ENCODE measurements around the gene SPRED2.

SPRED2 gene

GRCh38 chr2:65378290-65378689 lies 54.1 kb downstream of the SPRED2 start:
- TF ChIP-seq TAF1 (IDR thresholded peaks at IDR 0.05; ENCODE audit: borderline replicate concordance, insufficient read depth, low read length) (no peak), POLR2AphosphoS5 (IDR thresholded peaks at IDR 0.05; ENCODE audit: low read depth, low read length) (no peak), SIN3A (IDR thresholded peaks at IDR 0.05; ENCODE audit: borderline replicate concordance, insufficient read depth, low read length) (no peak), FOXP2 (optimal IDR thresholded peaks at IDR 0.05; ENCODE audit: borderline replicate concordance, extremely low read depth, extremely low read length, insufficient read depth) (no peak), REST (IDR thresholded peaks at IDR 0.05; ENCODE audit: insufficient read depth in 1 of 2, low read depth in 2 of 2, low read length in 2 of 2) (no peak)

GRCh38 chr2:65377556-65378192 lies 54.7 kb downstream of the SPRED2 start:
- TF ChIP-seq FOXP2 (optimal IDR thresholded peaks at IDR 0.05; ENCODE audit: borderline replicate concordance, extremely low read depth, extremely low read length, insufficient read depth) (no peak), REST (IDR thresholded peaks at IDR 0.05; ENCODE audit: insufficient read depth in 1 of 2, low read depth in 2 of 2, low read length in 2 of 2) (peak in 1 of 2 experiments; percentile 58; a peak in 1 of 4 replicates), TAF1 (IDR thresholded peaks at IDR 0.05; ENCODE audit: borderline replicate concordance, insufficient read depth, low read length) (peak; percentile 40; the same call in 1 of the 2 replicates), SIN3A (IDR thresholded peaks at IDR 0.05; ENCODE audit: borderline replicate concordance, insufficient read depth, low read length) (peak; percentile 78; the same call in 1 of the 2 replicates), POLR2AphosphoS5 (IDR thresholded peaks at IDR 0.05; ENCODE audit: low read depth, low read length) (no peak)

- TF ChIP-seq REST (IDR thresholded peaks at IDR 0.05; ENCODE audit: insufficient read depth in 1 of 2, low read depth in 2 of 2, low read length in 2 of 2) (no peak), POLR2AphosphoS5 (IDR thresholded peaks at IDR 0.05; ENCODE audit: low read depth, low read length) (no peak), TAF1 (IDR thresholded peaks at IDR 0.05; ENCODE audit: borderline replicate concordance, insufficient read depth, low read length) (no peak), SIN3A (IDR thresholded peaks at IDR 0.05; ENCODE audit: borderline replicate concordance, insufficient read depth, low read length) (no peak), FOXP2 (optimal IDR thresholded peaks at IDR 0.05; ENCODE audit: borderline replicate concordance, extremely low read depth, extremely low read length, insufficient read depth) (no peak)
These were observed 56.7 kb downstream of the SPRED2 start for GRCh38 chr2:65375723-65376122.

- no peak for TF ChIP-seq FOXP2 (optimal IDR thresholded peaks at IDR 0.05; ENCODE audit: borderline replicate concordance, extremely low read depth, extremely low read length, insufficient read depth)
- no peak for TF ChIP-seq SIN3A (IDR thresholded peaks at IDR 0.05; ENCODE audit: borderline replicate concordance, insufficient read depth, low read length)
- no peak for TF ChIP-seq TAF1 (IDR thresholded peaks at IDR 0.05; ENCODE audit: borderline replicate concordance, insufficient read depth, low read length)
- TF ChIP-seq REST (IDR thresholded peaks at IDR 0.05; ENCODE audit: insufficient read depth in 1 of 2, low read depth in 2 of 2, low read length in 2 of 2), result no peak
- no peak for TF ChIP-seq POLR2AphosphoS5 (IDR thresholded peaks at IDR 0.05; ENCODE audit: low read depth, low read length)
These were observed 57.4 kb downstream of the SPRED2 start for GRCh38 chr2:65374999-65375398.

Measured in PFSK-1 (cell line).